Measurements from ENCODE around the gene DNER.
"Not testable (repeated sequence)": the region's sequence is repeated elsewhere in the genome, so short reads cannot be mapped to it uniquely, and the experiment has no call there.

DNA sequence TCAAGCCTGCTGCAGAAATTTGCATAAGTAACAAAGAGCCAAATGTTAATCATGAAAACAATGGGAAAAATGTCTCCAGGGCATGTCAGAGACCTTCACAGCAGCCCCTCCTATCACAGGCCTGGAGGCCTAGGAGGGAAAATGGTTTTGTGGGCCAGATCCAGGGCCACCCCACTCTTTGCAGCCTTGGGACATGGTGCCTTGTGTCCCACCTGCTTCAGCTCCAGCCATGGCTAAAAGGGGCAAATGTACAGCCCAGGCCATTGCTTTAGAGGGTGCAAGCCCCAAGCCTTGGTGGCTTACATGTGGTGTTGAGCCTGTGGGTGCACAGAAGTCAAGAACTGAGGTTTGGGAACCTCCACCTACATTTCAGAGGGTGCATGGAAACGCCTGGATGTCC lies 20.5 kb downstream of the DNER start:
- TF ChIP-seq, protein P1, sequence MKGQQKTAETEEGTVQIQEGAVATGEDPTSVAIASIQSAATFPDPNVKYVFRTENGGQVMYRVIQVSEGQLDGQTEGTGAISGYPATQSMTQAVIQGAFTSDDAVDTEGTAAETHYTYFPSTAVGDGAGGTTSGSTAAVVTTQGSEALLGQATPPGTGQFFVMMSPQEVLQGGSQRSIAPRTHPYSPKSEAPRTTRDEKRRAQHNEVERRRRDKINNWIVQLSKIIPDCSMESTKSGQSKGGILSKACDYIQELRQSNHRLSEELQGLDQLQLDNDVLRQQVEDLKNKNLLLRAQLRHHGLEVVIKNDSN (IDR thresholded peaks at IDR 0.05; ENCODE audit: borderline replicate concordance, extremely low read length, insufficient read depth, low read depth, low read length) = not testable (repeated sequence)
- TF ChIP-seq, protein P2, sequence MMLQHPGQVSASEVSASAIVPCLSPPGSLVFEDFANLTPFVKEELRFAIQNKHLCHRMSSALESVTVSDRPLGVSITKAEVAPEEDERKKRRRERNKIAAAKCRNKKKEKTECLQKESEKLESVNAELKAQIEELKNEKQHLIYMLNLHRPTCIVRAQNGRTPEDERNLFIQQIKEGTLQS (IDR thresholded peaks at IDR 0.05; ENCODE audit: borderline replicate concordance, extremely low read depth, low read depth, low read length) = not testable (repeated sequence)
- TF ChIP-seq CBFB (IDR thresholded peaks at IDR 0.05; ENCODE audit: low read depth) = not testable (repeated sequence)
- TF ChIP-seq, protein P3, sequence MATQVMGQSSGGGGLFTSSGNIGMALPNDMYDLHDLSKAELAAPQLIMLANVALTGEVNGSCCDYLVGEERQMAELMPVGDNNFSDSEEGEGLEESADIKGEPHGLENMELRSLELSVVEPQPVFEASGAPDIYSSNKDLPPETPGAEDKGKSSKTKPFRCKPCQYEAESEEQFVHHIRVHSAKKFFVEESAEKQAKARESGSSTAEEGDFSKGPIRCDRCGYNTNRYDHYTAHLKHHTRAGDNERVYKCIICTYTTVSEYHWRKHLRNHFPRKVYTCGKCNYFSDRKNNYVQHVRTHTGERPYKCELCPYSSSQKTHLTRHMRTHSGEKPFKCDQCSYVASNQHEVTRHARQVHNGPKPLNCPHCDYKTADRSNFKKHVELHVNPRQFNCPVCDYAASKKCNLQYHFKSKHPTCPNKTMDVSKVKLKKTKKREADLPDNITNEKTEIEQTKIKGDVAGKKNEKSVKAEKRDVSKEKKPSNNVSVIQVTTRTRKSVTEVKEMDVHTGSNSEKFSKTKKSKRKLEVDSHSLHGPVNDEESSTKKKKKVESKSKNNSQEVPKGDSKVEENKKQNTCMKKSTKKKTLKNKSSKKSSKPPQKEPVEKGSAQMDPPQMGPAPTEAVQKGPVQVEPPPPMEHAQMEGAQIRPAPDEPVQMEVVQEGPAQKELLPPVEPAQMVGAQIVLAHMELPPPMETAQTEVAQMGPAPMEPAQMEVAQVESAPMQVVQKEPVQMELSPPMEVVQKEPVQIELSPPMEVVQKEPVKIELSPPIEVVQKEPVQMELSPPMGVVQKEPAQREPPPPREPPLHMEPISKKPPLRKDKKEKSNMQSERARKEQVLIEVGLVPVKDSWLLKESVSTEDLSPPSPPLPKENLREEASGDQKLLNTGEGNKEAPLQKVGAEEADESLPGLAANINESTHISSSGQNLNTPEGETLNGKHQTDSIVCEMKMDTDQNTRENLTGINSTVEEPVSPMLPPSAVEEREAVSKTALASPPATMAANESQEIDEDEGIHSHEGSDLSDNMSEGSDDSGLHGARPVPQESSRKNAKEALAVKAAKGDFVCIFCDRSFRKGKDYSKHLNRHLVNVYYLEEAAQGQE (IDR thresholded peaks at IDR 0.05; ENCODE audit: low read depth, low read length) = not testable (repeated sequence)
